ENCODE results near the gene KIF25. TPM values are rescaled to one million over a fixed set of nuclear protein-coding genes. Genes with fewer than 3 reads are reported as not detected.
A peak's percentile ranks its signal among the peaks of the same experiment; 100 is the strongest.

The KIF25 gene, protein sequence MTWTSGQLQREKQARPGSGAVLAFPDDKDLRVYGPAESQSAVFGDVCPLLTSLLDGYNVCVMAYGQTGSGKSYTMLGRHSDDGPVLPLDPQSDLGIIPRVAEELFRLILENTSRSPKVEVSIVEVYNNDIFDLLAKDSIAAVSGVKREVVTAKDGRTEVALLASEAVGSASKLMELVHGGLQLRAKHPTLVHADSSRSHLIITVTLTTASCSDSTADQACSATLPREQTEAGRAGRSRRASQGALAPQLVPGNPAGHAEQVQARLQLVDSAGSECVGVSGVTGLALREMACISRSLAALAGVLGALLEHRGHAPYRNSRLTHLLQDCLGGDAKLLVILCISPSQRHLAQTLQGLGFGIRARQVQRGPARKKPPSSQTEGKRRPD
- total RNA-seq = not detected in 2 replicates

DNA sequence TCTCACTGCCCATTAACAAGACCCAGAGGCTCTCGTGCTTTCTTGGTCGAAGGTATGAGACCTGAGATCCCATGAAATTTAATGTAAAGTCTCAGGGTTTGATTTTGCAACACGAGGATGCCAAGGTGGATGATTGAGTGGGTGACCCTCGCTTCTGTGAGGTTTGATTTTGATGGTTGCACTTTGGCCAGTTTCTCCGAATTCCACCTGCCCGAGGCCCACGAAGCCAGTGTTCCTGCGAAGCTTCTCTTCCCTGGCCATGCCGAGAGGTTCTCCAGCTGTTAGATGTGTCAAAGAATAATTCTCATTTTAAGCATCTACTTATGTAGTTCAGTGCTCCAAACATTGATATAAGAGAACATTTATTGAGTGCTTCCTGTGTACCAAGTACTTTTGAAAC, at the start of gene KIF25:
Gene KIF25, plus strand, starts transcription at position 30 of the 400 bp plus-strand sequence. CDS start 31,915 bp downstream, outside the sequence.
- peak within 1 kb of the TSS; percentile 67 for H3K27ac Mint-ChIP-seq
- H3K4me3 Mint-ChIP-seq = peak within 1 kb of the TSS; percentile 40
- no peaks in the 10 kb centered on the region for H3K9me3 Mint-ChIP-seq
- intact Hi-C loops (cut with micrococcal nuclease) = no loop called here
- H3K4me1 Mint-ChIP-seq = no peaks in the 10 kb centered on the region
- no peaks in the 10 kb centered on the region for H3K27me3 Mint-ChIP-seq
- DNase-seq = no peak
- no peaks in the 10 kb centered on the region for H3K36me3 Mint-ChIP-seq (ENCODE audit: low read depth)

DNA sequence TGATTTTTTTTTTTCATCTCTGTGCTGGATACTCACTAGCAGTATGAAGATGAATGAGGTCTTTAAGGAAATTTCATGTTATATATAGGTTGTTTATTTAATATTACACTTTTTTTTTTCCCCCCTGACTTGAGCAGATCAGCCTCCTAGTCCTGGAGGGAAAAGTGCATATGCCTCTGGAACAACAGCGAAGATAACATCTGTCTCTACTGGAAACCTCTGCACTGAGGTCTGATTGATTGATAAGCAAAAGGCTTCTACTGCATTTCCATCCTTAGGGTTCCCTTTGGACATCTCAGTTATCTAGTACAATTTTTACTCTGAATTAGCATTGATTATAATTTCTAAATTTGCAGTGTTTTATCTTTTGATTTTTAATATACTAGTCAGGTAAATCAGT, 49.8 kb upstream of the KIF25 start:
- peaks cover 13% of the 10 kb centered on the region for H3K36me3 Mint-ChIP-seq (ENCODE audit: low read depth)
- no peaks in the 10 kb centered on the region for H3K9me3 Mint-ChIP-seq
- no peak overlapping the region for H3K4me3 Mint-ChIP-seq
- DNase-seq = no peak
- H3K27me3 Mint-ChIP-seq = no peaks in the 10 kb centered on the region
- intact Hi-C loops (cut with micrococcal nuclease) = no loop called here
- H3K4me1 Mint-ChIP-seq = no peaks in the 10 kb centered on the region
- H3K27ac Mint-ChIP-seq = no peak overlapping the region

DNA sequence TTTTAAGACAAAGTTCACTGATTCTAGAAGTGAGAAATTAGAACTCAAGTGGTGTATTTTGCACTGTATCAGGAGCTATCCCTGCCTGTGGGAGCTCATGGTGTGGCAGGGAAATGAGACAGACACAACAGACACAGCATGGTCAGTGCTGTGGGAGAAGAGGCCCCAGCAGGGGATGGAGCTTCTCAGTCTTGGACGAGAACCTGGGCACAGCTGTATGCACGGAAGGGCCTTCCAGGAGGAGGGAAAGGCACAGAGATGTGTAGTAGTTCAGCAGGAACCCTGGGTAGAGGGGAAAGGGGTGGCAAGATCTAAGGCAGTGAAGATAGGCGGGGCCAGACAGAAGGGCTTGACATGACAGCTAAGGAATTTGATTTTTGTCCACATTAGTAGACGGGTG, 48.8 kb upstream of the KIF25 start:
- intact Hi-C loops (cut with micrococcal nuclease) = no loop called here
- no peak for DNase-seq
- H3K4me1 Mint-ChIP-seq = no peaks in the 10 kb centered on the region
- H3K27me3 Mint-ChIP-seq = no peaks in the 10 kb centered on the region
- no peak overlapping the region for H3K27ac Mint-ChIP-seq
- no peak overlapping the region for H3K4me3 Mint-ChIP-seq
- peaks cover 10% of the 10 kb centered on the region for H3K36me3 Mint-ChIP-seq (ENCODE audit: low read depth)
- H3K9me3 Mint-ChIP-seq = no peaks in the 10 kb centered on the region

DNA sequence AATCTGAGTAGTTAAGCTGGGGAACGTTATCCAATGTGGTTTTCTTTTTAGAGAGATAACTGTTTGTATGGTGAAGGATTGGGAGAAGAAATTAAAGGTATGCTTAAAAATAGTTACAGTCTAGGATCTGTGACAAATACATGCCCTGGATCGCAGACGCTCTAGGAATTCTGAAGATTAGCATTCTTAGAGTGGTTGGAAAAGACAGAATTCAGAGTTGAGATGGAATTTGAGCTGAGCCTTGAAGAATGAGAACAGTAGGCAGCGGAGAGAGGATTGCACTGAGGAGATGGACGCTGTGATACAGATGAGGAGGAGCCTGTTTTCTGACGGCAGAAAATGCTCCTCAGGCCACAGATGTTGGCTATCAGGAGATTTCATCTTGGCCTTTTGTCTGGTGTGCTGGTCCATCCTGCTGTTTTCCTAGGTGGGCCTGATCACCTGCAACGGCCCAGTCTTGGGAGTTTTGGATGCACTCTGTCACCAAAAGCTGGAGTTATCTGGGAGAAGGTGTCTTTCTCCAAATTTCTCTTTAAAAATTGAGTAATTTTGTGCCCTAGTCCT, 48.3 kb upstream of the KIF25 start:
- H3K4me1 Mint-ChIP-seq = no peaks in the 10 kb centered on the region
- no peaks in the 10 kb centered on the region for H3K9me3 Mint-ChIP-seq
- DNase-seq = no peak
- no peaks in the 10 kb centered on the region for H3K27me3 Mint-ChIP-seq
- no peak overlapping the region for H3K27ac Mint-ChIP-seq
- intact Hi-C loops (cut with micrococcal nuclease) = no loop called here
- H3K4me3 Mint-ChIP-seq = no peak overlapping the region
- peaks cover 10% of the 10 kb centered on the region for H3K36me3 Mint-ChIP-seq (ENCODE audit: low read depth)

DNA sequence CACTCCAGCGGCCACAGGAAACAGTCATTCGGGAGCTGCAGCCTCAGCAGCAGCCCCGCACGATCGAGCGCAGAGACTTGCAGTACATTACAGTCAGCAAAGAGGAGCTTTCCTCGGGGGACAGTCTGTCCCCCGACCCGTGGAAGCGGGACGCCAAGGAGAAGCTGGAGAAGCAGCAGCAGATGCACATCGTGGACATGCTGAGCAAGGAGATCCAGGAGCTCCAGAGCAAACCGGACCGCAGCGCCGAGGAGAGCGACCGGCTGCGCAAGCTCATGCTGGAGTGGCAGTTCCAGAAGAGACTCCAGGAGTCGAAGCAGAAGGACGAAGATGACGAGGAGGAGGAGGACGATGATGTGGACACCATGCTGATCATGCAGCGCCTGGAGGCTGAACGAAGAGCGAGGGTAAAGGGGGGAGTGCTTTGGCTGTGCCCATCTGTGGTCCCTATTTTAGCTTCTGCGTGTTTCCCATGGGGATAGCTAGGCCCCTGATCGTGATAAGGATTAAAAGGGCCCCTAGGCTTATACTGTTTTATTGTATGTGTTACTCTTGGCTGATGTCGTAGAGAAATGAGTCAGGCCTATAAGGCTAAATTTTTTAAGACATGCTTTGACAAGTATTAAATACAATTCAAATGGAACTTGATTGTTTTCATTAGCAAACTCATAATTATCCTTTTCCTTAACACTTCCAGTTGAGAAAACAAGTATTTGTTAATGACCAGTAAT, 45.5 kb upstream of the KIF25 start:
- no peak for DNase-seq
- H3K27ac Mint-ChIP-seq = no peak overlapping the region
- no peak overlapping the region for H3K4me3 Mint-ChIP-seq
- intact Hi-C loops (cut with micrococcal nuclease) = no loop called here
- H3K27me3 Mint-ChIP-seq = no peaks in the 10 kb centered on the region
- H3K4me1 Mint-ChIP-seq = no peaks in the 10 kb centered on the region
- H3K36me3 Mint-ChIP-seq (ENCODE audit: low read depth) = peaks cover 12% of the 10 kb centered on the region
- H3K9me3 Mint-ChIP-seq = no peaks in the 10 kb centered on the region

DNA sequence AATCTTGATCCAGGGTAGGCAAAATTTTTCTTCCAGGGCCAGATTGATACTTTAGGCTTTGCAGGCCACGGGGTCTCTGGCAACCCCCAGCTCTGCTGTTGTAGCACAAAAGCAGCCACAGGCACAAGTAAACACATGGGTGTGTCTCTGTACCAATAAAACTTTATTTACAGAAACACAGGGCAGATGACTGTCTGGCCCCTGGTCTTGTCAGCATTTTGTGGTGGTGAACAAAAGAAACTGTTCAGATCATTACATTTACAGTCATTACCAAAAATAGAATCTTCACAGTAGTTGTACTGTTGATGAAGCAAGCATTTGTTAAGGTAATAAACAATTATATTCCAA, 45.0 kb upstream of the KIF25 start:
- Mint-ChIP-seq H3K9me3 (no peaks in the 10 kb centered on the region), H3K27ac (no peak overlapping the region), H3K4me1 (no peaks in the 10 kb centered on the region), H3K36me3 (ENCODE audit: low read depth) (peaks cover 12% of the 10 kb centered on the region), H3K27me3 (no peaks in the 10 kb centered on the region), H3K4me3 (no peak overlapping the region)
- no peak for DNase-seq
- intact Hi-C loops (cut with micrococcal nuclease) = no loop called here

DNA sequence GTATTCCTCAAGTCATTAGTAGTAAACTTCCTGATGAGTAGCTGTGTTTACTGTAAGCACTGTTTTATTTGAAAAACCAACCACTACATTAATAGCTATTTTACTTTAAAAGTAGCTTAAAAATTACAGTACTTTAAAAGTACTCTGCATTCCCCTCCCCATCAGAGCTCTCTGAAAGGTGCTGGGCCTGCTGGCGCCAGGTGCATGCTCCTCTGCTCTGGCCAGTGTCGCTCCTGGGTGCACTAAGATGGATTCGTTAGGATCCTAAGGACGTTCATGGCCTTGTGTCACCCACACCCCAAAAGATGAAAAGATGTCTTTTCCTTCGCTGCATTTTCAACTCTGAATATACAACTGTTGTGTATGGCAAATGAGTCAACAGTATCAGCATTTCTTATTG, 43.9 kb upstream of the KIF25 start:
- intact Hi-C loops (cut with micrococcal nuclease) = no loop called here
- no peaks in the 10 kb centered on the region for H3K4me1 Mint-ChIP-seq
- no peaks in the 10 kb centered on the region for H3K9me3 Mint-ChIP-seq
- no peaks in the 10 kb centered on the region for H3K27me3 Mint-ChIP-seq
- no peak for DNase-seq
- no peak overlapping the region for H3K27ac Mint-ChIP-seq
- H3K4me3 Mint-ChIP-seq = no peak overlapping the region
- H3K36me3 Mint-ChIP-seq (ENCODE audit: low read depth) = peaks cover 10% of the 10 kb centered on the region

DNA sequence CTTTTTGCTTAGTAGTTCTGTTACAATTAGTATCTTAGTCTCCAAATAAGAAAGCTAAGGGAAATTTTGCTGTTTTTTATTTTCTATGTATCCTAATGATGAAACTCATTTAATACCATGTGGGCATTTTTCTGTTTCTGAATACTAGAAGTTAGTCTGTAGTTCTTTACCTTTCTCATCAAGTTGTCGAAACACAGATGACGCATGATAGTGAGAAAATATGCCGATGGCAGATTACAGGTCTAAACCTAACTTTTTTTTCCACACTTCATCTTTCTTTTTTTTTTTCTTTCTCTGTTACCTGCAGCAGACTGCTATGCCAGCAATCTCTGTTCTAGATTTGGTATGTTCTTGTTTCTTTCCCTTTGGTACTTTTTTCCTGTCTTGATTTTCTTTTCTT, 43.3 kb upstream of the KIF25 start:
- Mint-ChIP-seq H3K4me3 (no peak overlapping the region), H3K9me3 (no peaks in the 10 kb centered on the region), H3K27ac (no peak overlapping the region)

DNA sequence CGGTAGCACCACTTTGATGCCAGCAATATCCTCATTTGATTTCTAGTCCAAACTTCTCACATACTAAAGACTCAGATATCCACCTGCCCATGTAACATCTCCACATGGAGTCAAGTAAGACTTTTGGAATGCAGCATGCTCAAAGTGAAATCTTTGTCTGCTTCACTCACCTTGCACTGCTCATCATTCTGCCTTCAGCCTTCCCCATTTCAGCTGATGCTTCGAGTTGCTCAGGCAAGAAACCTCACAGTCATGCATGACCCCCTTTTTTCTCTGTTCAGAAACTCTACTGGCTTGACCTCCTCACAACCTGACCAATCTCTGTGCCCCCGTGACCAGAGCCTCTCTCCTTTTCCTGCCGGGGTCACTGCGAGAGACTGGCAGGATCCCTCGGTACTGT, 41.0 kb upstream of the KIF25 start:
- Mint-ChIP-seq H3K9me3 (no peaks in the 10 kb centered on the region), H3K4me1 (no peaks in the 10 kb centered on the region), H3K4me3 (no peak overlapping the region), H3K27me3 (no peaks in the 10 kb centered on the region), H3K27ac (no peak overlapping the region), H3K36me3 (ENCODE audit: low read depth) (peaks cover 5% of the 10 kb centered on the region)
- no peak for DNase-seq
- intact Hi-C loops (cut with micrococcal nuclease) = no loop called here

More for the DNA sequence above, 43.3 kb upstream of the KIF25 start:
- Mint-ChIP-seq H3K36me3 (ENCODE audit: low read depth) (peaks cover 5% of the 10 kb centered on the region), H3K27me3 (no peaks in the 10 kb centered on the region), H3K4me1 (no peaks in the 10 kb centered on the region)
- intact Hi-C loops (cut with micrococcal nuclease) = no loop called here
- DNase-seq = no peak

DNA sequence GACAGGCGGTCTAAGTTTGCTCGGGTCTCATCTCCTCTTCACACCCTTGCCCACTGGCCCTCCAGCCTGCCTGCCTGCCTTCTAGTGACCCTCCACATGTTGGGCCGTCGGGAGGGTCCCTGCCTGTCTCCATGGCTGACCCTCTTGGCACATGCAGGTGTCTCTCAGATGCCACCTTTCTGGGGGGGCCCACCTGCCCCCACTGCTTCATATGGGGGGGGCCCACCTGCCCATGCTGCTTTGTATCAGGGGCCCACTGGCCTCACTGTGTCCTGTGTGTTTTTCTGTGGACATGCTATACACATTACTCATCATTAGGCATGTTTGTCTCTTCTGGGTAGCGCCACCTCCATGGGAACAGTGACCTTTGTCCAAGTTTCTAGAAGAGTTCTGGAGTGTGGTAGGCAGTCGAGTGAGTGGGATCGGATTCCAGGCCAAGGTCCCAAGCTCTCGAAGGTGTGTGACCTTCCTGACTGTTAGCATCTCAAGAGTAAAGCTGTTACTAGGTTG, 40.4 kb upstream of the KIF25 start:
- Mint-ChIP-seq H3K27ac (no peak overlapping the region), H3K9me3 (no peaks in the 10 kb centered on the region), H3K36me3 (ENCODE audit: low read depth) (peaks cover 4% of the 10 kb centered on the region), H3K4me3 (no peak overlapping the region), H3K4me1 (no peaks in the 10 kb centered on the region), H3K27me3 (no peaks in the 10 kb centered on the region)
- no peak for DNase-seq
- intact Hi-C loops (cut with micrococcal nuclease) = no loop called here

DNA sequence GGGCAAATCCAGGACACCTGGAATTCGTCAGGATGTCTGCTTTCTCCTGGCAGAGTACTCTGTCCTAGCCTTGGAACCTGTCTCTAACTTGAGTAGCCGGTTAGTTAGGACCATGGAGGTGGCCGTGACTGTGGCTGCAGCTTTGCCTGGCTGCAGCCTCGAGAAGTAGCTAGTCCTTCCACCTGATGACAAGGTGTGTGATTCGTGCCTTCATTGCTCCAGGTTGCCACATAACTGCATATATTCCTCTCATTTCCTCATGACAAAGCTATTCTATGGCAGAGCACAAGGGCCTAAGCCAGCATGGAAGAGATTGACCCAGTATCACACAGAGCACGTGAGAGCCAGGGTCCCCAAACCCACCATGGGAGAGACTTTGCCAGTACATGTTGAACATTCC, 39.8 kb upstream of the KIF25 start:
- H3K4me3 Mint-ChIP-seq = no peak overlapping the region
- DNase-seq = no peak
- no peak overlapping the region for H3K27ac Mint-ChIP-seq
- no peaks in the 10 kb centered on the region for H3K4me1 Mint-ChIP-seq
- peaks cover 4% of the 10 kb centered on the region for H3K36me3 Mint-ChIP-seq (ENCODE audit: low read depth)
- no peaks in the 10 kb centered on the region for H3K9me3 Mint-ChIP-seq
- intact Hi-C loops (cut with micrococcal nuclease) = no loop called here
- H3K27me3 Mint-ChIP-seq = no peaks in the 10 kb centered on the region

DNA sequence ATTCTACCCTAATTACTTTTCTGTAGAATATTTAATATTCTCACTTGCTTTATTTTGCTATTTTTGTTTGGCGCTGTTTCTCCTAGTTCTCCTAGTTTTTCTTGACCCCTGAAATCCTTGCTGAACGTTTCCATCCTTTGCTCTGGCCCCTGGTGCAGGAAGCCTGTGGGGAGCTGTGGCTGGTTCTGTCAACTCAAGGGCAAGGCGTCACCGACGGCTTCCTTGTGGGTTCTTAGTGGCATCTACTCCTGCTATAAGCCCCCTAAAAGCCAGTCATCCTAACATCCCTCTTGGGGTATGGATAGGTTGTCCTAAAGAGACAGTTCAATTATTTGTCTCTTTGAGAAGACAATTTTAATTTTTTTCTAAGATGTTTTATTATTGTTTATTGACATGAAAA, 36.9 kb upstream of the KIF25 start:
- peaks cover 3% of the 10 kb centered on the region for H3K4me1 Mint-ChIP-seq
- H3K27ac Mint-ChIP-seq = no peak overlapping the region
- peaks cover 5% of the 10 kb centered on the region for H3K36me3 Mint-ChIP-seq (ENCODE audit: low read depth)
- H3K9me3 Mint-ChIP-seq = no peaks in the 10 kb centered on the region
- H3K4me3 Mint-ChIP-seq = no peak overlapping the region
- intact Hi-C loops (cut with micrococcal nuclease) = no loop called here
- H3K27me3 Mint-ChIP-seq = no peaks in the 10 kb centered on the region
- DNase-seq = no peak

DNA sequence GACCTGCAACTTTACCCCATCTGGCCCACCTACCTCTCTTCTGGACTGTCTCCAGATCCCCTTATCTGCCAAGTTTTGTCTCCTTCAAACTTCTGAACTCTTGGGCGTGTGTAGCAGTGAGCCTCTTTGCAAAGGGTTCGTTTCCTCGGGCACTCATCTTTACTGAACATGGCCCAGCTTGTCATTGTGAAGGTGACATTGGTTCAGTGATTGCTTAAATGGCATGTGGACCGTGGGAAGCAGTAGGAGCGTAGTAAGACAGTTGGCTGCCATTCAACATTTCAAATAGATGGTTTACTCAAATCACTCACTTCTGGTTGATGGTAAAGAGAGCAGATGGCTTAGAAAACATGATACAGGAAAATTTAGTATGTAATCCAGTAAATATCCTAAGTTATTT, 34.8 kb upstream of the KIF25 start:
- Mint-ChIP-seq H3K4me3 (no peak overlapping the region), H3K27me3 (no peaks in the 10 kb centered on the region), H3K27ac (no peak overlapping the region), H3K36me3 (ENCODE audit: low read depth) (peaks cover 5% of the 10 kb centered on the region), H3K9me3 (no peaks in the 10 kb centered on the region), H3K4me1 (peaks cover 3% of the 10 kb centered on the region)
- intact Hi-C loops (cut with micrococcal nuclease) = no loop called here
- DNase-seq = no peak

DNA sequence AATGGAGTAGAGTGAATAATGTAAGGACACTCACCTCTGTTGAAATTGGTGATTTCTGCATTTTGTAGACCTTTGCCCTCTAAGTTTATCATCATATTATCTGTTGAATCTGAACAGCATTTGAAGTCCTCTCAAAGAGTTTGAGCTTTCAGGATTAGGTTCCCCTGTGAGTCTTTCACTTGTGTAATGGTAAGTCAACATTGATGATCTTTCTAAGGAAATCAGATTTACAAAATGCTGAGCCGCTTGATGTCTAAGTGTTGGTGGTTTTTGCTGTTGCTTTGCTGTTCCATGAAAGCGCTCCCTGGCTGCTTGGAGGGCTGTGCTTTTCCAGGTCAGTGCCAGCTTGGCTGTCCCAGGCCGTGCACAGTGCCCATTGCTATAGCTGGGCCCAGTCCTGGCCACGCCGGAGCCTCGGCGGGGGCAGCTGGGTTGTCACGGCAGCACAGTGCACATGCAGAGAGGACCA, 33.8 kb upstream of the KIF25 start:
- H3K9me3 Mint-ChIP-seq = no peaks in the 10 kb centered on the region
- H3K36me3 Mint-ChIP-seq (ENCODE audit: low read depth) = peaks cover 5% of the 10 kb centered on the region
- no peak overlapping the region for H3K27ac Mint-ChIP-seq
- H3K4me1 Mint-ChIP-seq = peaks cover 3% of the 10 kb centered on the region
- H3K4me3 Mint-ChIP-seq = no peak overlapping the region
- no peak for DNase-seq
- no peaks in the 10 kb centered on the region for H3K27me3 Mint-ChIP-seq
- intact Hi-C loops (cut with micrococcal nuclease) = no loop called here

Measured in activated CD4-positive, alpha-beta T cell treated with anti-CD3 and anti-CD28 coated beads, Interleukin-2, amount 10 ng/mL, durations not matched to agents 24 days and 14 days (primary cell).